BLaER1 treated with 17β-estradiol and CSF1 and Interleukin-3, amounts not matched to agents 10 nM and 100 nM (cell line): Measurements from ENCODE around the gene CACNA2D1.
"Not testable (repeated sequence)": the region's sequence is repeated elsewhere in the genome, so short reads cannot be mapped to it uniquely, and the experiment has no call there.

Experiments
- H3K27ac ChIP-seq, 11 experiments: shearing (Covaris generic); formaldehyde crosslinking; 2 replicates each; pipeline ENCODE4 v1.8.1; 2022
- H3K27me3 ChIP-seq, 11 experiments: shearing (Covaris generic); formaldehyde crosslinking; 2 replicates each; pipeline ENCODE4 v1.8.1; 2022
- H3K36me3 ChIP-seq, 11 experiments: shearing (Covaris generic); formaldehyde crosslinking; 2 replicates each; pipeline ENCODE4 v1.8.1; 2022
- H3K4me1 ChIP-seq, 10 experiments: shearing (Covaris generic); formaldehyde crosslinking; 2 replicates each; pipeline ENCODE4 v1.8.1; 2022
- H3K4me2 ChIP-seq, 11 experiments: shearing (Covaris generic); formaldehyde crosslinking; 2 replicates each; pipeline ENCODE4 v1.8.1; 2022
- H3K4me3 ChIP-seq, 10 experiments: shearing (Covaris generic); formaldehyde crosslinking; 2 replicates each; pipeline ENCODE4 v1.8.1; 2022
- H3K9ac ChIP-seq, 11 experiments: shearing (Covaris generic); formaldehyde crosslinking; 2 replicates each; pipeline ENCODE4 v1.8.1; 2022
- H3K9me3 ChIP-seq, 11 experiments: shearing (Covaris generic); formaldehyde crosslinking; replicated peaks in 1 of 11; 2 replicates each; pipeline ENCODE4 v1.8.1; 2022
- H4K20me1 ChIP-seq, 11 experiments: shearing (Covaris generic); formaldehyde crosslinking; 2 replicates each; pipeline ENCODE4 v1.8.1; 2022
- Cebpa-rat ChIP-seq, 11 experiments: shearing (Covaris generic); IDR thresholded peaks; 2 replicates each; pipeline ENCODE4 v1.8.1; 2022

CACNA2D1 gene

GRCh38 chr7:82389876-82390275 is 53.7 kb downstream of the CACNA2D1 start:
- Histone ChIP-seq H3K36me3 (no peaks in the 10 kb centered on the region), H3K4me2 (no peak overlapping the region), H4K20me1 (no peaks in the 10 kb centered on the region), H3K4me1 (no peaks in the 10 kb centered on the region), H3K27ac (no peak overlapping the region), H3K27me3 (no peaks in the 10 kb centered on the region), H3K9me3 (peaks cover 4 to 10% (median 8%) of the 10 kb centered on the region in 11 experiments; a peak in 15 of 22 replicates), H3K9ac (no peak overlapping the region), H3K4me3 (no peak overlapping the region)
- TF ChIP-seq Cebpa-rat (IDR thresholded peaks at IDR 0.05): no peak

GRCh38 chr7:82388138-82388537 is 55.4 kb downstream of the CACNA2D1 start:
- Histone ChIP-seq H3K9ac (no peak overlapping the region), H4K20me1 (no peaks in the 10 kb centered on the region), H3K27ac (no peak overlapping the region), H3K4me3 (no peak overlapping the region), H3K9me3 (peaks cover 4 to 10% (median 8%) of the 10 kb centered on the region in 11 experiments; a peak in 15 of 22 replicates), H3K36me3 (no peaks in the 10 kb centered on the region), H3K4me2 (no peak overlapping the region), H3K27me3 (no peaks in the 10 kb centered on the region), H3K4me1 (no peaks in the 10 kb centered on the region)
- no peak for TF ChIP-seq Cebpa-rat (IDR thresholded peaks at IDR 0.05)

- H3K27ac ChIP-seq, H3K4me3 ChIP-seq, H3K4me1 ChIP-seq, H3K9ac ChIP-seq, H4K20me1 ChIP-seq, H3K9me3 ChIP-seq, H3K36me3 ChIP-seq, H3K27me3 ChIP-seq, H3K4me2 ChIP-seq: not testable (repeated sequence)
Observed at GRCh38 chr7:82386571-82386970, 57.0 kb downstream of the CACNA2D1 start.

GRCh38 chr7:82384779-82385178 is 58.8 kb downstream of the CACNA2D1 start:
- Histone ChIP-seq H3K9ac (no peak overlapping the region), H3K27ac (no peak overlapping the region), H3K27me3 (no peaks in the 10 kb centered on the region), H3K9me3 (no peaks in the 10 kb centered on the region), H3K4me2 (no peak overlapping the region), H3K36me3 (no peaks in the 10 kb centered on the region), H3K4me1 (no peaks in the 10 kb centered on the region), H3K4me3 (no peak overlapping the region), H4K20me1 (no peaks in the 10 kb centered on the region)
- no peak for TF ChIP-seq Cebpa-rat (IDR thresholded peaks at IDR 0.05)

GRCh38 chr7:82384051-82384464 is 59.5 kb downstream of the CACNA2D1 start:
- no peaks in the 10 kb centered on the region for H3K36me3 ChIP-seq
- H3K4me1 ChIP-seq: no peaks in the 10 kb centered on the region
- H3K4me2 ChIP-seq: no peak overlapping the region
- no peak overlapping the region for H3K9ac ChIP-seq
- no peaks in the 10 kb centered on the region for H3K27me3 ChIP-seq
- H3K27ac ChIP-seq: no peak overlapping the region
- no peak for TF ChIP-seq Cebpa-rat (IDR thresholded peaks at IDR 0.05)
- no peaks in the 10 kb centered on the region for H3K9me3 ChIP-seq
- H4K20me1 ChIP-seq: no peaks in the 10 kb centered on the region
- H3K4me3 ChIP-seq: no peak overlapping the region

- Histone ChIP-seq H3K9me3 (no peaks in the 10 kb centered on the region), H3K27me3 (no peaks in the 10 kb centered on the region), H4K20me1 (no peaks in the 10 kb centered on the region), H3K4me3 (no peak overlapping the region), H3K9ac (no peak overlapping the region), H3K4me2 (no peak overlapping the region), H3K27ac (no peak overlapping the region), H3K36me3 (no peaks in the 10 kb centered on the region), H3K4me1 (no peaks in the 10 kb centered on the region)
- no peak for TF ChIP-seq Cebpa-rat (IDR thresholded peaks at IDR 0.05)
Observed at GRCh38 chr7:82382276-82382675, 61.3 kb downstream of the CACNA2D1 start.

GRCh38 chr7:82376739-82377138 is 66.8 kb downstream of the CACNA2D1 start:
- no peaks in the 10 kb centered on the region for H4K20me1 ChIP-seq
- no peaks in the 10 kb centered on the region for H3K4me1 ChIP-seq
- no peak overlapping the region for H3K4me2 ChIP-seq
- H3K27ac ChIP-seq: no peak overlapping the region
- no peak for TF ChIP-seq Cebpa-rat (IDR thresholded peaks at IDR 0.05)
- H3K27me3 ChIP-seq: no peaks in the 10 kb centered on the region
- H3K4me3 ChIP-seq: no peak overlapping the region
- no peaks in the 10 kb centered on the region for H3K36me3 ChIP-seq
- H3K9ac ChIP-seq: no peak overlapping the region
- H3K9me3 ChIP-seq: no peaks in the 10 kb centered on the region

- H3K4me1 ChIP-seq: no peaks in the 10 kb centered on the region
- H3K27ac ChIP-seq: no peak overlapping the region
- H3K4me2 ChIP-seq: no peak overlapping the region
- TF ChIP-seq Cebpa-rat (IDR thresholded peaks at IDR 0.05): no peak
- H3K36me3 ChIP-seq: no peaks in the 10 kb centered on the region
- H3K4me3 ChIP-seq: no peak overlapping the region
- no peaks in the 10 kb centered on the region for H3K27me3 ChIP-seq
- no peaks in the 10 kb centered on the region for H3K9me3 ChIP-seq
- H4K20me1 ChIP-seq: no peaks in the 10 kb centered on the region
- no peak overlapping the region for H3K9ac ChIP-seq
Observed at GRCh38 chr7:82375713-82376112, 67.9 kb downstream of the CACNA2D1 start.

GRCh38 chr7:82375129-82375528 is 68.4 kb downstream of the CACNA2D1 start:
- Histone ChIP-seq H3K4me3 (no peak overlapping the region), H4K20me1 (no peaks in the 10 kb centered on the region), H3K4me2 (no peak overlapping the region), H3K36me3 (no peaks in the 10 kb centered on the region), H3K4me1 (no peaks in the 10 kb centered on the region), H3K27ac (no peak overlapping the region), H3K27me3 (no peaks in the 10 kb centered on the region), H3K9me3 (no peaks in the 10 kb centered on the region), H3K9ac (no peak overlapping the region)
- TF ChIP-seq Cebpa-rat (IDR thresholded peaks at IDR 0.05): no peak

- H3K27ac ChIP-seq: no peak overlapping the region
- H4K20me1 ChIP-seq: no peaks in the 10 kb centered on the region
- no peak overlapping the region for H3K4me3 ChIP-seq
- H3K36me3 ChIP-seq: no peaks in the 10 kb centered on the region
- H3K4me2 ChIP-seq: no peak overlapping the region
- TF ChIP-seq Cebpa-rat (IDR thresholded peaks at IDR 0.05): no peak
- H3K27me3 ChIP-seq: no peaks in the 10 kb centered on the region
- no peaks in the 10 kb centered on the region for H3K9me3 ChIP-seq
- H3K4me1 ChIP-seq: no peaks in the 10 kb centered on the region
- no peak overlapping the region for H3K9ac ChIP-seq
Observed at GRCh38 chr7:82373926-82374635, 69.5 kb downstream of the CACNA2D1 start.
